NCI-H446 treated with DMSO at 0.1 percent for 48 hours (cell line): ENCODE results near the gene PIK3CA.

Experiments used
- DNase-seq: peaks from one replicate; lab custom pipeline; 2025; lab: John Stamatoyannopoulos, UW

The PIK3CA gene

DNA sequence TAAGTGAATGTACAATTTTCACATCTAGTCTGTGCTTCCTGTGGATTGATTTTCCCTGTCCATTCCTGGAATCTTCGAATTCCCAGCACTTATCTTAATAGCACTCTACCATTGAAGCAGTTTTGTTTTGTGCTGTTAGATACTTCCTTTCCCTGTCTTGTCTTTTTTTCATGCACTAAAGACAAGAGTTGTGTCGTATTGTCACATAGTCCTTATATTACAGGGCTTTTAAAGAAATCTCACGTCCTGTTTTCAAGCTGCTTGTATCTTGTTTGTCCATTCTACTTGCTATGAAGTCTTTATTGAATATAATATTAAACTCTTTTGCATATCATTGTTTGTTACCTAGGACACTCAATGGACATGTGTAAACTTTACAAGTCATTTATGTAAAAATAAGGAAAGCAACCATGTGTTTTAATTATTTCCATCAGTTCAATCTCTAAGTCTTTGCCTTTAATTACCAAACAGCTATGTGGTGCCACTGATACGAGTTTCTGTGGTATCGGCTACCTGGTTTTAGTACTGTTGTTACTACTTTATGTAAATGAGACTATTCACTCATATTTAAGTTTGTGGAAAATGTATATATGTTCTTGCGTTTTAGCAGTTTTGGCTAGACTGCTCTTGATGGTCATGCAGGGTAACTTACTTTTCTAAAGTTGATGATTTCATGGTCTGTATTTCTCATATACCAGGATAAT, 10.3 kb downstream of the PIK3CA start:
- DNase-seq = no peak

DNA sequence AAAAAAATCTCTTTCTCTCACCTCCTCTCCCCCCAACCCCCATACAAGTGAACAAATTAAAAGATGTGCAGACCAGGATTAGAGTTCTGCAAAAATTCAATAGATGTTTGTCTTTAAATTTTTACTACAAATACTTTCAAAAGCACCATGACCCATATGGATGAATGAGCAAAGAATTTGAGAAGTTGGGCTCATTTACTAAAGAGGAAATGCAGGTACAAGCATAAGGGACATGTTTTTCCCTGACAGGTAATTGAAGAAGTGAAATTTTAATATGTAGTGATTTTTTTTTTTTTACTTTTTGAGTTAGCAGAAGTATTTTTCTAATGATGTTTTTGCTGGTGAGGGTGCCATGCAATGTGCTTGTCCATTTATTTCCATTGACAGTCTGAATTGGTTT, 15.3 kb downstream of the PIK3CA start:
- DNase-seq = no peak

DNA sequence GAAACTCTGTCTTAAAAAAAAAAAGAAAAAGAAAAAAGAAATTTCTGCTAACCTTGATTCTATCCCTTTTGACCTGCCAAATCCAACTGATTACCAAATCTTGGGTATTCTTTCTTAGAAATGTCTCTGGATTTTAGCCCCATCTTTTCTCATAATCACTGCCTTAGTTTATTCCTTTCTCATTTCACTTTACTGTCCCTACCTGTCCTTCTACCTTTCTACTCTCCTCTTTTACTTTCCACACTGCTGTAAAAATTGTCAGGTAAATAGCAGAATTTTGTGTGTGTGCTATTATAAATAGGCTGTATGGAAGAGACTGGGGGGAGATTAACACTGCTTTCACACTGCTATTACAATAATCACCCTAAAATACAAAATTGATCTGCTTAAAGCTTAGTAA, 16.7 kb downstream of the PIK3CA start:
- DNase-seq = no peak

DNA sequence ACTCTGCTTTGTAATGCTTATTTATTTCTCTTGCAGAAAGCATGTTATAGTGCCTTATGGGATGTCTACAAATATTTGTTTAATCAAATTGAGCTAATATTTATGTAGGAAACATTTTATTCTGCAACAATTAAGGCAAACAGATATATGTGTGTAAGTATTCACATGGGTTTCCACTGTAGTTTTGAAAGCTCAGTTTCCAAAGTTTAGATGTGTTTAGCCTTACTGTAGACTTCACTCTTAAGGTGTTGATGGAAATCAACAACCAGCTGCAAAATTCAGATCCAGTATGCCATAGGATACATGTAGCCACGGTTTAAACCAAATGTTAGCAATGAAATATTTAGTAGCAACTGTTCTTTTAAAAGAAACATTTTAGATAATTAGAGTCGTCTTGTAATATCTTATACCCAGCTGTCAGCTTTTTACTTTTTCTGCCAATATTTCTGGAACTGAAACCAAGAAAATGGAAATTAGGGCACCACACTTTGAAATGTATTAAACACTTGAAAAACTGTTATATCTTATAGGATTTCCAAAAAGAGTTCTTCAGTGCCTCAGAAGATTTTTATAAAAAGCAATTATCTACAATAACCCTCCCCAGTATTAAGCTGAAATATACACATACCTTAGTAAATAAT, 18.5 kb downstream of the PIK3CA start:
- no peak for DNase-seq

DNA sequence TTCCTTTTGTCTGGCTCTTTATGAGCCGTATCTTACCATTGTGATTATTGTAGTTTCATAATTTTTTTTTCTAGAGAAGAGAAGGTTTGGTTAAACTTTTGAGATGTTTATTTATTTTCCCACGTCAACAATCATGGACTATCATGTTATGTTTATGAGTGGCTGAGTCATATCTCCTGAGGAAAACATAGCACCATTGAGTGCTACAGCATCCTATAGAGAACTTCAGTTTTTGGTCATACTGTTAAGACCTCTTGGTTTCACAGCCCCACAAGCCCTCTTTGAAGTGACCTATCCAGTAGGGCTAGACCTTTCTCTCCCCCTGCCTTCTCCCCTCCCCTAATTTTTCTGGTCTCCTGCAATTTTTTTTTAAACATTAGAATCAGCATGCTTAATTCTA, 20.8 kb downstream of the PIK3CA start:
- DNase-seq = no peak

DNA sequence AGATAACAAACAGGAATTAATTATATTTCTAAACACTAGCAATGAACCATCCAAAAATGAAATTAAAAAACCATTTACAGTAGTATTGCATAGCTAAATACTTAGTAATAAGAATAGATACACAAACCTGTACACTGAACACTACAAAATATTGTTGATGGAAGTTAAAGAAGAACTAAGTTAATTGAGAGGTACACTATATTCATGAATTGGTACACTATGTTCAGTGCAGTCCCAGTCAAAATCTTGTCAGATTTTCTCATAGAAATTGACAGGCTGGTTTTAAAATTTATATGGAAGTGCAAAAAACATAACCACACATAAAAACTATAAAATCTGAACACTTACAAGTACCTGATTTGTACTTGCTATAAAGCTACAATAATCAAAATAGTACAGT, 24.4 kb downstream of the PIK3CA start:
- no peak for DNase-seq

DNA sequence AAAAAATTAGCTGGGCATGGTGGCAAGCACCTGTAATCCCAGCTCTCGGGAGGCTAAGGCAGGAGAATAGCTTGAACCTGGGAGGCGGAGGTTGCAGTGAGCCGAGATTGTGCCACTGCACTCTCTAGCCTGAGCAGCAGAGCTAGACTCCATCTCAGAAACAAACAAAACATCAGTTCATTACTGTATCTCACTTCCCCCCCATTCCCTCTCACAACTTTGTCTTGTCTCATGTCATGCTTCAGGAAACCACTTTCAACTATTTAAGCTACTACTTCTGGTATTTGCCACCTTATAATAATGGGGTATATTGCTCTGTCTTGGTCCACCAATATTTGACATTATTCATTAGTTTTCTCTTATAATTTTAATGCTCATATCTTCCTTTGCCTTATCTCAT, 26.2 kb downstream of the PIK3CA start:
- DNase-seq = no peak

DNA sequence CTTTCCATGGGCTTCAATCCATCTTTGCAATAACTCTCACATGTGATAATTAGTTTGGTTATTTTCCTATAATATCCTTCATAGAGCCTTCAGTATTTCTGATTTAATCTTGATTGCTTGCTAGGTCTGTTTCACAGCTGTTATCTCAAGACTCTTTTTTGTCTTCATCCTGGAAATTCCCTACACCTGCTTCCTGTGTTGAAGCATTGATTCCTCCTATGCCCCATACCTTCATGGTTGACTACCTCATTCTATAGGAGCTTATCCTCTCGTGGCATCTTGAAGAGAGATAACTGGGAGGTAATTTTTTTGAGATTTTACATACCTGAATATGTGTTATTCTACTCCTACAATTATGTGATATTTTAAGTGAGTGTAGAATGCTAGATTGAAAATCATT, 26.7 kb downstream of the PIK3CA start:
- DNase-seq = no peak

DNA sequence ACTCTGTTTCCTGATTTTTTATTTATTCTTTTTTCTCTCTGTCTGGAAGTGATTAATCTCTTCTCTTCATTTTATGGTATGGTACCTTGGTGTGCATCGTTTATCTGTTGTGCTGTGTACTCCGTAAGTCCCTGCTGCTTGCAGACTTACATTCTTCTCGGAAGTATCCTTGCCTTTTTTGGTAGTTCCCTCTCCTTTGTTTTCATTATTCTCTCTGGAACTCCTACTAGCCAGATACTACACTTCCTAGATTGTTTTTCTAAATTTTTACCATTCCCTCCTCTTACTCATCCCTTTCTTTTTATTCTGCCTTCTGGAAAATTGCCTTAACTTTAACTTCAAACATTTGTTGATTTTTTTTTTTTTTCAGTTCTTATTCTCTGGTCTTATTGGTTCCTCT, 27.2 kb downstream of the PIK3CA start:
- no peak for DNase-seq

DNA sequence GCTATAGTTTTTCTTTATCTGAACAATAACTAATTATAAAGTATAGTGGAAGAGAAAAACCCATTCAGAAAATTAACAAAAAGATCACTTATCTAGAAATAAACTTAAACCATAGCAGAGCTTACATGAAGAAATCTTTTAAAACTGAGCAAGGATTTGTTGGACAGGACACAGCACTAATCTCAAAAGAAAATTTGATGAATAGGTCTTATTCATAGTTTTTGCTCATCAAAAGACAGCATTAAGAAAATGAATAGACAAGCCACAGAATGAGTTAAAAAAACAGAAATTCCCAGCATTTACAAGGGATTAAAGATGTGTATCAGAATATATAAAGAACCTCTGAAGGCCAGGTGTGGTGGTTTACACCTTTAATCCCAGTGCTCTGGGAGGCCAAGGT, 29.5 kb downstream of the PIK3CA start:
- no peak for DNase-seq

DNA sequence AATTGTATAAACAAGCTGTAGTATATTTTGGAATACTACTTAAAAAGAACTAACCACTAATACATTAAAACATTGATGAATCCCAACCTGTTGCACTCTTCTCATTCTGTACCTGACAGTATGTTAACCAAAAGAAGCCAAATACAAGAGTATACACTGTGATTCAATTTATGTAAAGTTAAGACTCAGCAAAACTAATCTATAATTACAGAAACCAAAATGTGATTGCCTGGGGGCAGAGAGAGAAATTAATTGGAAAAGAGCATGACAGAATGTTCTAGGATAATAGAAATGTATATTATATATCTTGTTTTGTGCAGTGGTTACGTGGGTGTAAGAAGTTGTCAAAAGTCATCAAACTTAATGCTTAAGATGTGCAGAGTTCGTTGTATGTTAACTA, 31.1 kb downstream of the PIK3CA start:
- no peak for DNase-seq

DNA sequence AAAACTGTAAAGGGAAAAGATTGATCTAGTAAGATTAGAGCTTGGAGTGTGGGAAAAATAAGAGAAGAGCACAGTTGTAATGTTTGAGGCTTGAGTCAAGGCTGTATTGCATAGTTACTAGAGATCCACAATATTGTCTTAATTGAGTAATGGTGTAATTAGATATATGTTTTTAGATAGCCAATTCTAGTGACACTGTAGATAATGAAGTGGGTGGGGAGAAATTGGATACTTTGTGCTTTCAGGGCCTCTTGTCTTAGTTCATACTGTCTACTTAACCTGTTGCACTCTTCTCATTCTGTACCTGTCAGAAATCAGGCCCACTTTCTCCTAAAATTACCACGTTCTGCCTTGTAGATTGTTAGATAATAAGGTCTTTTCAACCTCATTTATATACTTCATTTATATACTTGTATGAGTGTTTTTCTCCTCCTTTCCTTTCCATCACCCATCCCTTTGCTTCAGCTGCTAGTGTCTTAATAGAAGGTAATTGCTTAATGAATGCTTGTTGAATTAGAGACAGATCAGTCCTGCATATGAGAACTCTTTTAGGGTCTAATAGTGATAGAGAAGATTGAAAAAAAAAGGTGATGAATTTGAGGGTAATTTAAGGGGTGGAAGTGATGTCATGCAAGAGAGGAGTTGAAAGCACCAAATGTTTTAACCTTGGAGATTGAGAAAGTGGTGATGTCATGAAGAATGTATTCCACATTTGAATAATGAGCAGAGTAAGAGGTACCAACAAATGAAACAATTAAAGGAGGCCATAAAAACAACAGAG, 32.0 kb downstream of the PIK3CA start:
- DNase-seq = no peak

DNA sequence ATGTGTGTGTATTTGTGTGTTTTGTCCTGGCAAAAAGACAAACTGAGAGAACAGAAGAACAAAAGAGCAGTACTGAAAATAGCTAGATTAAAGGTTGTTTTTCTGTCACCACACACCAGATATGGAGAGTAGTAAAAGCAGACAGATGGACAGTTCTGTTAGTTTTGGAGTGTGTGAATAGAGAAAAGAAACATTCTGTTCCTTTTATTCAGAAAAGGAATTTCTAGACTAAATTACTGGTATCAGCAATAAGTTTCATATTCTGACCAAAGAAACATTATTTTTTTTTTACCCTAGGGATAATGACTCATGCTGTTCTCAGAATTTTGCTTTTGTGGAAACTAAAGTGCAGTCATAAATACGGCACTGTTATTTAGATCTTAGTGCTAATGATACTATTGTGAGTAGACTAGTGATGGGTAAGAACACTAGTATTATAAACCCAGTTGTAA, 32.9 kb downstream of the PIK3CA start:
- DNase-seq = peak; percentile 35

DNA sequence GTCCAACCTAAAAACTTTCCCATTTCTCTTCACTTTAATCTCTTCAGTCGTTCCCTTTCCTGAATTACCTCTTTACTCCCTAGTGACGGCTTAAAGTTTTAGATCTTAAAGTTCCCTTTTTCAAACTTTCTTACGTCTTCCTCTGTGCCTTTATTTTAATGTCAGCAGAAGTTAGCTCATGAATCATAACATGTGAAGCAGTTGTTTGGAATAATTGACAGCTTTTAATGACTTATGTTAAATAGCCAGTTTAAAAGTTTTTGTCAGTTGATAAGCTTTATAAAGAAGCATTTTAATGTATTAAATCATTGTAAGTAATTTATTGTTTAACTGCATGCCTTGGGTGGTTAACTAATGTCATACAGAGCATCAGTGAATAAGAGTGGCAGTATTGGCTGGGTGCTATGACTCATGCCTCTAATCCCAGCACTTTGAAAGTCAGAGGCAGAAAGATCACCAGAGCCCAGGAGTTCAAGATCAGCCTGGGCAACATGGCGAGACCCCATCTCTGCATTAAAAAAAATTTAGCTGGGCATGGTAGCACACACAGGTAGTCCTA, 33.9 kb downstream of the PIK3CA start:
- no peak for DNase-seq

DNA sequence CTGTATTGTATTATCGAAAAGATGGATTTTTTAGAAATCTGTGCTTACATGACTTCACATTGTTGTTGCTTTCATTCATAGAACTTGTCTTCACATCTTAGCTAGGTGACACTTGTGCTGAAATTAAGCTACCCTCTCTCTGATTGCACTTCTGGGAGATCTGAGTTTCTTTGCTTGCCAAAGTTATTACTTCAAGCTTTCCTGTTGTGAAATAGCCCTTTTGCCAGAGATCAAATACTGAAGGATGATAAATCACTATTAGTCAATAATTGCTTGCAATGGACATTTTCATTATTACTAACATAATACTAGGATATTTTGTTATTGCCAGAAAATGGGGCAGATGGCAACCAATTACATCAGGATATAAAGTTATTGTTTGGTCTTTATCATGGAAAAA, 34.7 kb downstream of the PIK3CA start:
- no peak for DNase-seq

DNA sequence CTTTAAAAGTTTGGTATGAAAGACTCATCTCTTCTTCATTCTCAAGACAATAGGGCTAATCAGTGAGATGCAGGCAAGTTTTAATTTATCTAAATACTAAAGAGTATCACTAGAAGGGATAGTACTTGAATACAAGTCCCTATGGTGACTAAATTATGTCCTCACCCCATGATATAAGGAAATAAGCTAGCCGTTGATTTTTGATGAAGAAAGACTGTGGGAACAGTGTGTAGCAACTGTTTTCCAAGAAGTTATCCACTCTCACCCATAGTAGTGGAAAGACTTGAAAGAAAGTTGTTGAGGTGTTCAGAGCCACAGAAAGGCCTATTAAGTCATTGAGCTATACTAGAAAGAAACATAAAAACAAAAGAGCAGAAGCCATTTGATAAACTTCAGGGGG, 36.7 kb downstream of the PIK3CA start:
- no peak for DNase-seq

DNA sequence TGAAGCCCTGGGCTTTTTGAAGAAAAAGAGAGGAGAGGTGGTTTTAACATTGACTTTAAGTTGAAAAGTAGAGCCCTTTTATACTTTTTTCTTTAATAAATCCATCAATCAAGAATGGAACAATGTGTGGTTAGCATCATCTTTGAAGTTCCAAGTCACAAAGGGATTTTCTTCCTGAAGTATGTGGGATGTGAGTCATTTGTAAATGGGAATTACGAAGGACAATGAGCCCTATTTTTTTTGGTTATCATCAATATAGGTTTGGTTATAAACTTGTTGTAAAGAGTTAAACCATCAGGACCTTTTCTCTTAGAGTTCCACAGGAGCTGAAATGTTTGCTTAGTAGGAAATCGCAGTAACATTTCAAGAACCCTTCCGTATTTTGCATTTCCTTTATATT, 38.3 kb downstream of the PIK3CA start:
- no peak for DNase-seq

DNA sequence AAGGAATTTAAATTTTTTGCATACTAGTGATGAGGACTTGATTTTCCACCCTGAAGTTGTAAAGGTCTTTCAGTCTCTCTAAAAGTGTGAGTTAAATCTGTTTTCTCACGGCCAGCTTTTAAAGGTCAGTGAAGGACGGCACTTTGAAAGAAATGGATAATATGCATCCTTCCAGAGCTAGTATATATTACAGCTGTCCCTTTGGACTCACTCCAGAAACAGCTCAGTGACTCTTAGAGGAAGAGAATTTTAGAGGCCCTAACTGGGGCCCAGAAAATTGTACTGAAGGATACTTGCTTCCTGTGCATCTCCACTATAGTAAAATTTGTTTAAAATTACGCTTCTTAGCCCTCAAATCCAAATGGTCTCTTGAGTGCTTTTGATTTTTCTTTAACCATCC, 41.6 kb downstream of the PIK3CA start:
- peak; percentile 15 for DNase-seq

DNA sequence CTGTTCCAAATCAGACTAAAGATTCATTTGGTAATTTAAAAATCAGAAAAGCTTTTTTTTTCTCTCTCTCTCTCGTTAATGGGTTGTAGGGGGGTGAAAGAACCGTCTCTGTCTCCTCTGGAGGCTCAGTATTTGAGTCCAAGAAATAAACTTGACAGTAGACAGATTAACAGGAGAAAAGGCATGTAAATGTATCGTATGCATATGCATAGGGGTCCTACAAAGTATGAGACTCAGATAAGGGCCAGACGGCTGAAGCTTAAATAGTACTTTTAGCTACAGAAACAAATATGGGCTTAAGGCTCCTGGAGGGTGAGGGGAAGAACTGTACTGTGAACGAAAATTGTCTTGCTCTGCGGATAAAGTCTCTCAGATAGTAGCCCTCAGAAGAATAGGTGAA, 42.4 kb downstream of the PIK3CA start:
- no peak for DNase-seq

DNA sequence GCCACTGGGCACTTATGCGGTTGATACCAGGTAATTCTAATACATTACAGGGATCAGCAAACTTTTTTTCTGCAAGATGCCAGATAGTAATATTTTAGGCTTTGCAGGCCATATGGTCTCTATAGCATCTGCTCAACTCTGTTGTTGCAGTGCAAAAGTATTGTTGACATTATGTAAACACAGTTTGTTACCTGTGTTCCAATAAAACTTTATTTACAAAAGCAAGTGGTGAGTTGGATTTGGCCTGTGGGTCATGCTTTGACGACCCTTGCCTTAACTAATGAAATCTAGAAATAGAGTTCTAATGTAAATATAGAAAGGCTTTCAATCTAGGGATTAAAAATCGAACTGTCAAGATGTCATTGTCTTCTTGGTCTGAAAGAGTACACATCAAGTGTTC, 44.4 kb downstream of the PIK3CA start:
- no peak for DNase-seq

DNA sequence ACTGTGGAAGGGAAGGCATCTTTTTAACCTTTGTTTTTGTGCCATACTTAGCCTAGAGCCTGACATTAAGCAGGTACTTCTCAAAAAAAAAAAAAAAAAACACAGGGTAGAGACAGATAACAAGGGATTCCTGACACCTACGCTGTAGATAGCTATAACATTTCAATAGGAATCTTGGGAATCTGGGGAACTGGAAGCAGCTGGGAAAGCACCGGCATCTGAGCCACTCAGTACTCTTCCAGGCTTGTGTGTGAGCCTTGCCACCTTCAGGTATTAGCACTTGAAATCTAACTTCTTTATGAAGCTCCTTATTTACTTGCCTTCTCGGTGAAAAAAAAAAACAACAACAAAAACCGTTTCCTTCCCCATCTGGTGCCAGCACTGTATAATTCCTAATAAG, 46.8 kb downstream of the PIK3CA start:
- no peak for DNase-seq

DNA sequence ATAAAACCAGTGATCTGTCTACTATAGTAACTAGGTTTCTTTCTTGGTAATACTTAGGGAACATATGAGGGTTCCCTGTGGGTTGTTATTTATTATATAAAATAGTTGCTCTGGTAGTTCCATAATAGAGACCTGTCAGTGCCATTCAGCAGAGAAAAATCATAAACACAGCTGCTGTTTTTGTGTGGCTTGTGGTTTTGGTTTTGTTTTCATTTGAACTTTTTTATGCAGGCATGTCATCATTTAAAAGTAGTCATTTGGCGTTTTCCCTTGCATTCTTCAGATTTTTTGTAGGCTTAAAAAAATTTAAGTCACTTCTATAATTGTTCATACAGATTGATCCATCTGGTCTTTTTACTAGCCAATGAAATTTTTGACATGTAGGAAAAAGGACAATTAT, 47.9 kb downstream of the PIK3CA start:
- DNase-seq = no peak

DNA sequence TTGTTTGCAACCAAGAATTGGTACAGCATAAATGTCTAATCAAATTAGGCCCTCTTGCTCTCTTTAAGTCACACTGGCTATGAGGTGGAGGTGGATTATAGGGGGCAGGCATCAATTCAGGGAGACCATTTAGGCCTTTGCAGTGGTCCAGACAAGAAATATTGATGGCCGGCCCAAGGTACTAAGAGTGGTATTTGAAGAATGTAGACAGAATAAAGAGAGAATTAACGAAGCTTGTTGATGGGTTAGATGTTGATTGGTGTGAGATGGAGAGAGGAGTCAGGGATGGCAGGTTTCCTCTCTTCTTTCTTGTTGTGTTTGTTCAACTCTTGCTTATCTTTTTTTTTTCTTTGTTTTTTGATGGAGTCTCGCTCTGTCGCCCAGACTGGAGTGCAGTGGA, 48.5 kb downstream of the PIK3CA start:
- DNase-seq = no peak
